SW480 (cell line): ENCODE measurements around the gene GXYLT2.

Experiments used
- DNase-seq: peaks from one replicate; pipeline ENCODE4 v3.0.0-alpha.2; 2016; ENCODE audit warnings: low spot score

GXYLT2 gene

GRCh38 chr3:72887705-72888545 lies at the start of gene GXYLT2:
Gene GXYLT2 (plus strand): TSS chr3:72888046. CDS start chr3:72888234, 188 bp downstream.
- peak; percentile 79 for DNase-seq

- no peak for DNase-seq
Measured at GRCh38 chr3:72839057-72839456, 48.8 kb upstream of the GXYLT2 start.

- DNase-seq: no peak
Measured at GRCh38 chr3:72844436-72844993, 43.3 kb upstream of the GXYLT2 start.

- no peak for DNase-seq
Measured at GRCh38 chr3:72846166-72846565, 41.7 kb upstream of the GXYLT2 start.

- no peak for DNase-seq
Measured at GRCh38 chr3:72847282-72847681, 40.6 kb upstream of the GXYLT2 start.

GRCh38 chr3:72847751-72848702 lies 39.8 kb upstream of the GXYLT2 start, which contains the start of gene SHQ1:
Gene SHQ1 (minus strand): TSS chr3:72848445. CDS start chr3:72848340, 105 bp downstream.
- DNase-seq: peak; percentile 93

GRCh38 chr3:72848703-72849081 lies 39.2 kb upstream of the GXYLT2 start:
- DNase-seq: peak; percentile 65

- DNase-seq: no peak
Measured at GRCh38 chr3:72855001-72855400, 32.8 kb upstream of the GXYLT2 start.

DNA sequence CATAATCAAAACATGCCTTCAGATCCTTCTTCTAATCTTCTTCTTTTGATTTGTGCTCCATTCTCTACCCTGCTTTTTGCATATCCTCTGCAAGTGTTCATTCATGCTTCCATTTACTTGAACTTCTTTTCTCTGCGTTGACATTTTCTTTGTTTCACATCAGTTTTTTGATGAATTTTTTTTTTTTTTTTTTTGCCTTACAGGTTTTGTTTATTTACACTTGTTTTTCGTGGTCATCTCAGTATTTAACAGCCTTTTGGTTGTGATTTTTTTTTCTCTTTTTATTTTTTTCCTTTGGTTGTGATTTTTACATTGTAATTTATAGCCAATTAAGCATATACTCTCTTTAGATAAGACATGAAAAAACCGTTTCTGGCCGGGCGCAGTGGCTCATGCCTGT lies 27.8 kb upstream of the GXYLT2 start:
- DNase-seq: no peak

DNA sequence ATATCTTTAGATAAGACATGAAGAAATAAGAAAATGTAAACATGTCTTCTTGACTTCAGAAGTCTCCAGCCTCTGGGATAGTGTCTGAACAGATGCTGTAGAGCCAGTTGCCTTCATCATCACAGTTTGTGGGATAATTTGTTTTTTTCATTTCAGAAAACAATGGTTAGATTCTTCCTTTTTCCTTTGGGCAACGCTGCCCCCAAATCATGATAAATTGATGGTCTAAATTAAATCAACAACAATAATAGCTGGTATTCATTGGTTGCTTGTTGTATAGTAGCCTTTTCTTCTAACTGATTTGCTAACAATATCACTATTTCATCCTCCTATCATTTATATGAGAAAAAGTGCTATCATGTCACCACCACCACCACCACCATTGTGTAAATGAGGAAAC lies 27.0 kb upstream of the GXYLT2 start:
- no peak for DNase-seq

- no peak for DNase-seq
Measured at GRCh38 chr3:72862314-72863090, 25.3 kb upstream of the GXYLT2 start.

GRCh38 chr3:72872183-72872582 lies 15.7 kb upstream of the GXYLT2 start:
- no peak for DNase-seq

- DNase-seq: peak; percentile 27
Measured at GRCh38 chr3:72887343-72887704, 522 bp upstream of the GXYLT2 start.

- no peak for DNase-seq
Measured at GRCh38 chr3:72888546-72889309, 882 bp downstream of the GXYLT2 start.

- DNase-seq: no peak
Measured at GRCh38 chr3:72889310-72890165, 1.7 kb downstream of the GXYLT2 start.

GRCh38 chr3:72890166-72890925 lies 2.5 kb downstream of the GXYLT2 start:
- DNase-seq: no peak

DNA sequence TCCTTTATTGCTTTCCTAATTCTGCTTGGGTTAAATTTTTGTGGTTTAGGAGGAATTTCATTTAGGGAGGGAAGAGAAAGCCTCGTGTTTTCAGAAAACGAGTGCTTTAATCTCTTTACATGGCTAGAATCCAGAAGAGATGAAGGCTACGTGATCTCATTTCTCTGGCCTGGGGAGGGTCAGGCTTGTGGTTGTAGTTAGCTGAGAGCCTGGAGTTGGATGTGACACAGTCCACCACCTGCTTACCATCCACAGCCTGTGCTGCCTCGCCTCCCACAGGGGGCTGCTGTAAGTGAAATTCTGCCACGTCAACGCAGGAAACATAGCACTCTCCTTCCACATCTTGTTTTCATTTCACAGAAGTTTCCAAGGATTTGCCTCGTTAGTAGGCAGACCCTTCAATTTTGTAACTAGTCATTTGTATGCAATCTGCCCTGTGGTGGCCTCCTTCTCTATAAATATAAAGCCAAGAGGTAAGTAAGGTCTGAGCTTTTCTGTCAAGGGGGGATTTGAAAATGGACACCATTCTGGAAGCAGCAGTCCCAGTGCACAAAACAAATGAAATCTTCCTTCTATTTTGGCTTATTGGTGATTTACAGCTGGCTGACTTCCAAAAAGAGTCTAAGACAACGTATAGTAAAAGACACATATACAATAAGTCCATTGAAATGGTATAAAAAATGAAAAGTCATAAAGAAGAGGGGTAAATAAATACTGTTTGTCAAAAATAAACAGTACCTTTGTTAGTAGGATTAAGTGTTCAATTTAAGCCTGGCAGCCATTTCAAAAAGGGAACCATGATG lies 3.4 kb downstream of the GXYLT2 start:
- DNase-seq: peak; percentile 68

GRCh38 chr3:72892081-72892775 lies 4.4 kb downstream of the GXYLT2 start:
- no peak for DNase-seq
